ENCODE measurements around the gene CRLF1. TPM values are rescaled to one million over a fixed set of nuclear protein-coding genes. Genes with fewer than 3 reads are reported as not detected.

Gene CRLF1
- total and polyA plus RNA-seq, 8 donors: 2.6 to 15.9 (median 12.3) TPM; not detected in 1

DNA sequence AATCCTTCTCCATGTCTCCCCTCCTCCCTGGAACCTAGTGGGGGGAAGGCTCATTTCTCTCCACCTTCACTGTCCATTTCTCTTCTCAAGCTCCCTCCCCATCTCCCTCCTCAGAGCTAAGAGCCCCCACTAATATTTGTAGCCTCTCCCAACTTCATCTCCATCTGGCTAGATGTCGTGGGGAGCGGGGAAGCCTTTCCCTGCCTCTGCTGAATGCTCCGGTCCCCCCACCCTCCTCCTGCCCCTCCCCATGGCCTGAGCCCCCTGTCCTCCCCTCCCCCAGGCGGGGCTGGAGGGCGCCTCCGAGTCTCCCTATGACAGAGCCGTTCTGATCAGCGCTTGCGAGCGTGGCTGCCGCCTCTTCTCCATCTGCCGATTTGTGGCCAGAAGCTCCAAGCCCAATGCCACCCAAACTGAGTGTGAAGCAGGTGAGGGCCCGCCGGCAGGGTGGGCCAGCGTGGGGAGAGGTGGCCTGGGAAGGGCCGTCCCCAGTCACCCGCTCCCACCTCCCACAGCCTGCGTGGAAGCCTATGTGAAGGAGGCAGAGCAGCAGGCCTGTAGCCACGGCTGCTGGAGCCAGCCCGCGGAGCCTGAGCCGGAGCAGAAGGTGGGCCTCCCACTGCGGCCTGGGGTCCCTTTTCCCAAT is 7.1 kb upstream of the CRLF1 start:
- 30 to 41% (median 32%) methylated on average over 17 to 23 of the region's 23 CpGs for WGBS, 5 donors
- no peak overlapping the region for H3K27ac ChIP-seq
- peaks cover 23 to 93% (median 69%) of the 10 kb centered on the region in 3 donors for H3K27me3 ChIP-seq
- no peak for DNase-seq
- TF ChIP-seq EP300 (IDR thresholded peaks at IDR 0.05): no peak
- TF ChIP-seq, protein P1, sequence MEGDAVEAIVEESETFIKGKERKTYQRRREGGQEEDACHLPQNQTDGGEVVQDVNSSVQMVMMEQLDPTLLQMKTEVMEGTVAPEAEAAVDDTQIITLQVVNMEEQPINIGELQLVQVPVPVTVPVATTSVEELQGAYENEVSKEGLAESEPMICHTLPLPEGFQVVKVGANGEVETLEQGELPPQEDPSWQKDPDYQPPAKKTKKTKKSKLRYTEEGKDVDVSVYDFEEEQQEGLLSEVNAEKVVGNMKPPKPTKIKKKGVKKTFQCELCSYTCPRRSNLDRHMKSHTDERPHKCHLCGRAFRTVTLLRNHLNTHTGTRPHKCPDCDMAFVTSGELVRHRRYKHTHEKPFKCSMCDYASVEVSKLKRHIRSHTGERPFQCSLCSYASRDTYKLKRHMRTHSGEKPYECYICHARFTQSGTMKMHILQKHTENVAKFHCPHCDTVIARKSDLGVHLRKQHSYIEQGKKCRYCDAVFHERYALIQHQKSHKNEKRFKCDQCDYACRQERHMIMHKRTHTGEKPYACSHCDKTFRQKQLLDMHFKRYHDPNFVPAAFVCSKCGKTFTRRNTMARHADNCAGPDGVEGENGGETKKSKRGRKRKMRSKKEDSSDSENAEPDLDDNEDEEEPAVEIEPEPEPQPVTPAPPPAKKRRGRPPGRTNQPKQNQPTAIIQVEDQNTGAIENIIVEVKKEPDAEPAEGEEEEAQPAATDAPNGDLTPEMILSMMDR (IDR thresholded peaks at IDR 0.05): no peak
- TF ChIP-seq POLR2A (IDR thresholded peaks at IDR 0.05): no peak
- TF ChIP-seq POLR2AphosphoS5 (IDR thresholded peaks at IDR 0.05): no peak
- H3K4me1 ChIP-seq: peaks cover 29 to 32% (median 31%) of the 10 kb centered on the region in 4 donors
- no peak overlapping the region for H3K4me3 ChIP-seq
- H3K9me3 ChIP-seq: no peaks in the 10 kb centered on the region
- no peaks in the 10 kb centered on the region for H3K36me3 ChIP-seq
- intact Hi-C loops (cut with DNase I; ENCODE audit: low total_unique reads): no loop called here

GRCh38 chr19:18612772-18613588 is 6.4 kb upstream of the CRLF1 start, which contains the start of gene TMEM59L:
TSS of gene TMEM59L (plus strand) at chr19:18612870. CDS start at chr19:18612959, 89 bp downstream.
- H3K27me3 ChIP-seq: peaks cover 28 to 97% (median 77%) of the 10 kb centered on the region in 3 donors
- no peaks in the 10 kb centered on the region for H3K9me3 ChIP-seq
- TF ChIP-seq POLR2A (IDR thresholded peaks at IDR 0.05) (no peak), POLR2AphosphoS5 (IDR thresholded peaks at IDR 0.05) (no peak), EP300 (IDR thresholded peaks at IDR 0.05) (no peak)
- TF ChIP-seq, protein P1 (IDR thresholded peaks at IDR 0.05): no peak
- peaks cover 29 to 34% (median 32%) of the 10 kb centered on the region in 4 donors for H3K4me1 ChIP-seq
- intact Hi-C loops (cut with DNase I; ENCODE audit: low total_unique reads): no loop called here
- peak within 1 kb of the TSS; percentile 43 to 57 (median 50) for H3K4me3 ChIP-seq
- peak in 1 of 2 donors; percentile 78 for DNase-seq
- no peak within 1 kb of the TSS for H3K27ac ChIP-seq
- WGBS, 5 donors: 2 to 6% (median 4%) methylated on average over 16 to 70 of the region's 70 CpGs
- no peaks in the 10 kb centered on the region for H3K36me3 ChIP-seq

GRCh38 chr19:18612051-18612771 is 5.6 kb upstream of the CRLF1 start:
- H3K4me3 ChIP-seq: peak overlapping the region; percentile 43 to 57 (median 50)
- no peak overlapping the region for H3K27ac ChIP-seq
- H3K27me3 ChIP-seq: peaks cover 35 to 97% (median 84%) of the 10 kb centered on the region in 3 donors
- no peak for DNase-seq
- no peak for TF ChIP-seq EP300 (IDR thresholded peaks at IDR 0.05)
- TF ChIP-seq POLR2A (IDR thresholded peaks at IDR 0.05): no peak
- peaks cover 37 to 41% (median 39%) of the 10 kb centered on the region in 4 donors for H3K4me1 ChIP-seq
- no peaks in the 10 kb centered on the region for H3K9me3 ChIP-seq
- H3K36me3 ChIP-seq: no peaks in the 10 kb centered on the region
- intact Hi-C loops (cut with DNase I; ENCODE audit: low total_unique reads): no loop called here
- 1 to 4% (median 2%) methylated on average over 19 to 30 of the region's 30 CpGs for WGBS, 5 donors

- no peak for DNase-seq
- Histone ChIP-seq H3K9me3 (no peaks in the 10 kb centered on the region), H3K4me3 (peak overlapping the region in 3 of 4 donors; percentile 43 to 57 (median 52)), H3K27me3 (peaks cover 35 to 94% (median 89%) of the 10 kb centered on the region in 3 donors), H3K4me1 (peaks cover 41 to 46% (median 44%) of the 10 kb centered on the region in 4 donors), H3K27ac (no peak overlapping the region), H3K36me3 (no peaks in the 10 kb centered on the region)
- TF ChIP-seq POLR2A (IDR thresholded peaks at IDR 0.05): no peak
- intact Hi-C loops (cut with DNase I; ENCODE audit: low total_unique reads): no loop called here
- WGBS, 5 donors: 1 to 6% (median 2%) methylated on average over 17 to 62 of the region's 62 CpGs
Measured at GRCh38 chr19:18611327-18612050, 4.9 kb upstream of the CRLF1 start.

Data from stomach (tissue), 9 donors.